Amniotic stem cell (primary cell): Measurements from ENCODE around the gene HSD17B14.
"Not testable (repeated sequence)": the region's sequence is repeated elsewhere in the genome, so short reads cannot be mapped to it uniquely, and the experiment has no call there.

Experiments used
- DNase-seq: peaks from one replicate; lab custom pipeline; 2025; lab: John Stamatoyannopoulos, UW

The HSD17B14 gene

GRCh38 chr19:48836089-48837017, at the start of gene HSD17B14:
Gene HSD17B14, minus strand, starts transcription at chr19:48836491. Its CDS starts 80 bp downstream, at chr19:48836411.
- no peak for DNase-seq

GRCh38 chr19:48883726-48884125, 47.4 kb upstream of the HSD17B14 start:
- DNase-seq: no peak

- DNase-seq: no peak
These were observed 45.7 kb upstream of the HSD17B14 start for GRCh38 chr19:48881741-48882657.

- DNase-seq: not testable (repeated sequence)
These were observed 43.4 kb upstream of the HSD17B14 start for GRCh38 chr19:48879696-48880095.

- DNase-seq: no peak
These were observed 42.8 kb upstream of the HSD17B14 start for GRCh38 chr19:48879025-48879637.

GRCh38 chr19:48878196-48879024, 42.1 kb upstream of the HSD17B14 start:
- no peak for DNase-seq

- DNase-seq: no peak
These were observed 41.5 kb upstream of the HSD17B14 start for GRCh38 chr19:48877855-48878195.

GRCh38 chr19:48876043-48876981, 40.0 kb upstream of the HSD17B14 start:
- not testable (repeated sequence) for DNase-seq

- DNase-seq: no peak
These were observed 38.2 kb upstream of the HSD17B14 start for GRCh38 chr19:48874303-48875135.

- DNase-seq: no peak
These were observed 37.4 kb upstream of the HSD17B14 start for GRCh38 chr19:48873476-48874302.

GRCh38 chr19:48872884-48873475, 36.7 kb upstream of the HSD17B14 start:
- DNase-seq: peak; percentile 89

- peak; percentile 92 for DNase-seq
These were observed 36.0 kb upstream of the HSD17B14 start, which contains the start of gene PPP1R15A for GRCh38 chr19:48872182-48872883. Gene PPP1R15A, plus strand, starts transcription at chr19:48872421. Its CDS starts 813 bp downstream, at chr19:48873234.

- DNase-seq: not testable (repeated sequence)
These were observed 35.3 kb upstream of the HSD17B14 start for GRCh38 chr19:48871471-48872181.

- DNase-seq: no peak
These were observed 33.8 kb upstream of the HSD17B14 start for GRCh38 chr19:48870048-48870447.

GRCh38 chr19:48868114-48868886, 32.0 kb upstream of the HSD17B14 start, which contains the start of gene PLEKHA4:
Gene PLEKHA4, minus strand, starts transcription at chr19:48868617. Its CDS starts 997 bp downstream, at chr19:48867620.
- DNase-seq: no peak

- no peak for DNase-seq
These were observed 31.4 kb upstream of the HSD17B14 start for GRCh38 chr19:48867746-48868113.
